Stomach (tissue), 4 donors: ENCODE results near the gene HSD11B1.

Source experiments
- CTCF ChIP-seq, 7 experiments: fragments of 450-650 bp in 4 of 7; fragments of 200-600 bp in 3 of 7; sonication (generic) in 3 of 7; IDR thresholded peaks; one replicate each; pipeline ENCODE4 v1.5.1; 2016 to 2019; ENCODE audit warnings: antibody characterized with exemption in 7 of 7, control low read depth in 2 of 7, mild to moderate bottlenecking in 1 of 7
- EP300 ChIP-seq: sonication (generic); formaldehyde crosslinking; IDR thresholded peaks from one replicate; pipeline ENCODE4 v1.6.1; 2017; ENCODE audit warnings: antibody characterized with exemption
- POLR2A ChIP-seq, 4 donors: fragments of 450-650 bp; IDR thresholded peaks; one replicate each; pipeline ENCODE4 v1.6.1; 2016; ENCODE audit warnings: antibody characterized with exemption in 4 of 4, control low read depth in 2 of 4, mild to moderate bottlenecking in 1 of 4, moderate library complexity in 1 of 4
- POLR2AphosphoS5 ChIP-seq, 3 donors: sonication (generic); formaldehyde crosslinking; IDR thresholded peaks; one replicate each; pipeline ENCODE4 v1.6.1; 2016; ENCODE audit warnings: antibody characterized with exemption in 3 of 3

DNA sequence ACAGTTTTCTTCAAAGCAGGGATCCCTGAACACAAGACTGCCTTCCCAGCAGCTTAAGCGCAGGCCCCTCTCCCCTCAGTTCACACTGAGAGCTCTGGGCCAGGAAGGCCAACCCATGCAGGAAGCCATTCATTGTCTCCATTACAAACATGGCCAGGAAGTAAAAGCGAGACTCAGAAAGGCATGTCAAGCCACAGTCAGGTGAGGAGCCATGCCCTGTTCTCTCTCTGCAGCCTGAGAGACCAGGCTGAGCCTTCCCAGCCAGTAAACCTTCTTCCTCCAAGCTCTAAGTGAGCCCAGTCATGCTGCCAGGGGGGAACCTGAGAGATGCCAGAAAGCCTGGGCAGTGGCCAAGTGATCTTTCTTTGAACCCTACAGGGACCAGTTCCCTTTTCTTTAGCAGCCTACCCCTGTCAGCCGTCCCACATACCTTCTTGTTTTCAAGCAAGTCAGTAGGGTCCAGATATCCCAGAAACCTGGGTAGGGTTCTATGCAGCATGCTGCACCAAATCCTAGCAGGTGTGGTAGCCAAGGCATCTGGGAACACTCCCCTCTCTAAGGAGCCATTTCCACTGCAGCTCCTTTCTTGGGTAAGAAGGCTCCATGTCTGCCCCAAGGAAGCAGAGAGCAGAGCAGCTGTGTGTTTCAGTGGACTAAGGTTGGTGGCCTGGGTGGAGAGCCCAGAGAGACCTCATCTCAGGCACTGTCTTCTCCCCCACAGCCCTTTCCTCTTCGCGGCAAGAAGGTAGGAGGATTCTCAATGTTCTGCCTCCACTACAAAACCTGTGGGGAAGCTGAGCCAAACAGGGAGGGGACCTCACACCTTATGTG is 52.2 kb downstream of the HSD11B1 start:
- TF ChIP-seq POLR2A (IDR thresholded peaks at IDR 0.05) (no peak), CTCF (IDR thresholded peaks at IDR 0.05) (no peak), EP300 (no peak), POLR2AphosphoS5 (IDR thresholded peaks at IDR 0.05) (no peak)
